GM06990 (cell line): ENCODE results near the gene KIAA1217.

Experiments used
- DNase-seq: peaks from one replicate; pipeline ENCODE4 v3.0.0-alpha.2; 2011; ENCODE audit not compliant: insufficient read length; ENCODE audit errors: extremely low read depth
- H3K27me3 ChIP-seq: replicated peaks from 2 replicates; pipeline ENCODE4 v1.6.0; 2011; ENCODE audit warnings: low read length; ENCODE audit not compliant: control insufficient read depth, insufficient read depth
- H3K36me3 ChIP-seq: 2 replicates; pipeline ENCODE4 v1.5.1; 2011; ENCODE audit warnings: low read length; ENCODE audit not compliant: control insufficient read depth, insufficient read depth
- H3K4me3 ChIP-seq: replicated peaks from 2 replicates; pipeline ENCODE4 v1.5.1; 2011; ENCODE audit warnings: low read depth, mild to moderate bottlenecking, control low read depth, low read length
- CTCF ChIP-seq: IDR thresholded peaks from 2 replicates; pipeline ENCODE4 v1.5.1; 2011; ENCODE audit warnings: low read length, control low read depth, mild to moderate bottlenecking, inconsistent platforms; ENCODE audit not compliant: insufficient read depth, poor library complexity, severe bottlenecking

Gene KIAA1217

GRCh38 chr10:24531439-24531838, 322.5 kb downstream of the KIAA1217 start:
- Histone ChIP-seq H3K4me3 (no peak overlapping the region), H3K27me3 (no peaks in the 10 kb centered on the region), H3K36me3 (no peaks in the 10 kb centered on the region; the same call in none of the 2 replicates)
- no peak for TF ChIP-seq CTCF
- DNase-seq, result no peak

GRCh38 chr10:24533981-24534380, 325.0 kb downstream of the KIAA1217 start:
- no peak for DNase-seq
- Histone ChIP-seq H3K36me3 (no peaks in the 10 kb centered on the region; the same call in none of the 2 replicates), H3K4me3 (no peak overlapping the region), H3K27me3 (no peaks in the 10 kb centered on the region)
- TF ChIP-seq CTCF, result no peak

GRCh38 chr10:24536636-24537035, 327.7 kb downstream of the KIAA1217 start:
- Histone ChIP-seq H3K4me3 (no peak overlapping the region), H3K27me3 (no peaks in the 10 kb centered on the region), H3K36me3 (no peaks in the 10 kb centered on the region; the same call in none of the 2 replicates)
- DNase-seq, result no peak
- TF ChIP-seq CTCF, result no peak

- Histone ChIP-seq H3K27me3 (no peaks in the 10 kb centered on the region), H3K36me3 (no peaks in the 10 kb centered on the region), H3K4me3 (no peak overlapping the region)
- no peak for DNase-seq
- no peak for TF ChIP-seq CTCF
These were observed 332.4 kb downstream of the KIAA1217 start for GRCh38 chr10:24541239-24541753.

- Histone ChIP-seq H3K4me3 (no peak overlapping the region), H3K27me3 (no peaks in the 10 kb centered on the region), H3K36me3 (no peaks in the 10 kb centered on the region)
- no peak for DNase-seq
- TF ChIP-seq CTCF, result no peak
These were observed 333.7 kb downstream of the KIAA1217 start for GRCh38 chr10:24542314-24543270.
